Activated T-cell treated with anti-CD3 and anti-CD28 coated beads, Interleukin-2, amount 50 U/mL, for 72 hours (primary cell): ENCODE results near the gene GNAT1. TPM values are rescaled to one million over a fixed set of nuclear protein-coding genes. Genes with fewer than 3 reads are reported as not detected.

ENCODE experiments used
- ATAC-seq, 2 donors: fragments of 150-1000 bp; cut with Tn5 transposase; replicated peaks in 1 of 2; 2 replicates each; pipeline ENCODE4 v1.10.0; 2021; ENCODE audit warnings: moderate library complexity in 2 of 2, mild to moderate bottlenecking in 1 of 2
- DNase-seq, 2 donors: peaks; one replicate each; pipeline ENCODE4 v3.0.0; 2021 to 2022; ENCODE audit warnings: mixed read lengths in 1 of 2
- H3K27ac Mint-ChIP-seq: one replicate; pipeline ENCODE4 v1.8.0; 2022; ENCODE audit warnings: mild to moderate bottlenecking, moderate library complexity, mixed read lengths
- H3K27me3 Mint-ChIP-seq: one replicate; pipeline ENCODE4 v1.8.0; 2022; ENCODE audit warnings: low read depth, mixed read lengths
- H3K36me3 Mint-ChIP-seq, 2 donors: one replicate each; pipeline ENCODE4 v1.8.0; 2022; ENCODE audit warnings: mixed read lengths in 2 of 2, mild to moderate bottlenecking in 1 of 2; ENCODE audit not compliant: insufficient read depth in 2 of 2
- H3K4me1 Mint-ChIP-seq: one replicate; pipeline ENCODE4 v1.8.0; 2022; ENCODE audit warnings: low read depth, mixed read lengths
- H3K4me3 Mint-ChIP-seq, 2 donors: one replicate each; pipeline ENCODE4 v1.8.0; 2022; ENCODE audit warnings: mild to moderate bottlenecking in 2 of 2, mixed read lengths in 2 of 2, moderate library complexity in 2 of 2
- H3K9me3 Mint-ChIP-seq, 2 donors: one replicate each; pipeline ENCODE4 v1.8.0; 2022; ENCODE audit warnings: mixed read lengths in 2 of 2
- total RNA-seq, 2 donors: library from RNA; stranded (reverse); gene quantifications; one replicate each; pipeline ENCODE4 v1.2.3, GENCODE V29; 2022

GNAT1 gene
- total RNA-seq, 2 donors from 2014 or later, result not detected

DNA sequence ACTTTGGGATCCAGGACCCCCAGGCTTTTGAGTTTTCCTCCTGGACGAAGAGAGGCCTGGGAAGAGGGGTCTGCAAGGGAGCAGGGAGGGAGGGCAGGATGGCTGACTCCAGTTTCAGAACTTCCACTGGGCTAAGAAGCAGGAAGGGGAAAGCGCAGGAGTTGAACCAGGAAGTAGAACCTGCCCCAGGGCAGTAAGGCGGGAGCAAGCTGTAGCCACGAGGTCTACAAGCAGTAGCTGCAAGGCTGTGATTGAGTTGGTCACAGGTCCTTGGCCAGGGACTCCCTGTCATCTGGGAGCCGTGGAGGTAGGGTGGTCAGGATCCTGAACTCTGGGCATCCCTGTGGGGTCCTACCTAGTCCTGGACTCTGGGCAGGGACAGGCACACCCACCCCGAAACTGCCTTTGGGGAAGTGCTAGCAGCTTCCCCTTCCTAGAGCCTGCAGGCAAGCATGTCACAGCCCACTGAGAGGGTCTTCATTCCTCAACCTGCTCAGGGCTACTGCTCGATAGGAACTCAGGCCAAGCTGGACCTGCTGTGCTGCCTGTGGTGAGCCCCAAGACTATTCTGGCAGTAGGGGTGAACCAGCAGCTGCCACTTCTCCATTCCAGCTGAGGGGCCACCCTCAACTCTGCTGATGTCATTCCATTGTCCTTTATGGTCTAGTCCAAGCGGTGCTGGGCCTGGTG lies 38.8 kb downstream of the GNAT1 start:
- Mint-ChIP-seq H3K9me3 (no peaks in the 10 kb centered on the region), H3K4me3 (no peak overlapping the region), H3K27ac (no peak overlapping the region), H3K4me1 (peaks cover 32% of the 10 kb centered on the region), H3K36me3 (no peaks in the 10 kb centered on the region), H3K27me3 (peaks cover 1% of the 10 kb centered on the region)
- ATAC-seq, result no peak
- no peak for DNase-seq

DNA sequence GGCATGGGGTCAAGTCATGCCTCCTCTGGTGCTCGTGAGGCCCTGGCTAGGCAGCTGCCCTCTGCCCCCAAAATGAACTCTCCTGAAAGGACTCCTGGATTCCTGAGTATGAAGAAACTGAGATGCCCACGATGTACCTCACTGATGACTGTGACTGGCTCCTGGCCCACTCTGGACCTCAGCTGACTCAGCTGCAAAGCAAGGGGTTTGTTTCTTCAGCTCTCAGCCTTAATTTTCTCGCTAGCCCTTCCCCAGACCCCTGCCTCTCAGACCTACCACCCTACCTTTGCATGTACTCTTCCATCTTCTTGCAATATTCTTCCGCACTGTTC lies 39.4 kb downstream of the GNAT1 start:
- DNase-seq, result no peak
- Mint-ChIP-seq H3K4me1 (peaks cover 34% of the 10 kb centered on the region), H3K9me3 (no peaks in the 10 kb centered on the region), H3K4me3 (no peak overlapping the region), H3K27me3 (no peaks in the 10 kb centered on the region), H3K27ac (no peak overlapping the region), H3K36me3 (no peaks in the 10 kb centered on the region)
- no peak for ATAC-seq

DNA sequence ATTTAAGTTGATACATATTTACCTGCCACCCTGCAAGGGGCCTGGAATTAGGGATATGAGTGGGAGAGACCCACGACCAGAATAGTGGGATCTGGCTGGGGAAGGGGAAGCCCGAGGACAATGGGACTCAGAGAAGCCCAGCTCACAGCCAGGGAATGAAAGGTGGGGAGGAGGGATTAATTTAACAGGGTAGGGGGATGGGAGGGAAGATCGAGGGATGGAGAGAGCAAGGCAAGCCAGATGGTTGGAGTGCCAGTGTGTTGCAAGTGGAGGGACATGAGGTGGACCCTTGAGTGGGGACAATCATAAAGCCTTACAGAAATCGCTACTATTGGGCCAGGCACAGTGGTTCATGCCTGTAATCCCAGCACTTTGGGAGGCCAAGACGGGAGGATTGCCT lies 40.2 kb downstream of the GNAT1 start:
- Mint-ChIP-seq H3K27ac (no peak overlapping the region), H3K36me3 (peaks cover 0 to 2% of the 10 kb centered on the region in 2 donors), H3K4me1 (peaks cover 27% of the 10 kb centered on the region), H3K27me3 (no peaks in the 10 kb centered on the region), H3K9me3 (no peaks in the 10 kb centered on the region), H3K4me3 (no peak overlapping the region)
- ATAC-seq (no peak), DNase-seq (no peak)

DNA sequence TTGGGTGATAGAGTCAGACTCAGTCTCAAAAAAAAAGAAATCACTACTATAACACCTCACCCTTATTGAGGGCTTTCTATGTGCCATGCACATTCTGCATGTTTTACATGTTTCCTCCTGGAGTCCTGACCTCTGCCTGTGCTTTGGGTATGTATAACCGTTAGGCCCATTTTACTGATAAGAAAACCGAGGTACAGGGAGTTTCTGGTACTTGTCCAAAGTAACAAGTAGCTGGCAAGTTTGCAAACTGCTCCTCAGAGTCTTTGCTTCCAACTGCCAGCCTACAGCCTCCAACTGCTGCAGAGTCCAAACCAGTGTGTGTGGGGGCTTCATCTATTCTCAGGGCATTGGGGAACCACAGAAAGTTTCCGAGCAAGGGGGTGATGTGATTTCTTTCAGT lies 40.9 kb downstream of the GNAT1 start:
- no peak for ATAC-seq
- H3K36me3 Mint-ChIP-seq, result peaks cover 6 to 9% of the 10 kb centered on the region in 2 donors

DNA sequence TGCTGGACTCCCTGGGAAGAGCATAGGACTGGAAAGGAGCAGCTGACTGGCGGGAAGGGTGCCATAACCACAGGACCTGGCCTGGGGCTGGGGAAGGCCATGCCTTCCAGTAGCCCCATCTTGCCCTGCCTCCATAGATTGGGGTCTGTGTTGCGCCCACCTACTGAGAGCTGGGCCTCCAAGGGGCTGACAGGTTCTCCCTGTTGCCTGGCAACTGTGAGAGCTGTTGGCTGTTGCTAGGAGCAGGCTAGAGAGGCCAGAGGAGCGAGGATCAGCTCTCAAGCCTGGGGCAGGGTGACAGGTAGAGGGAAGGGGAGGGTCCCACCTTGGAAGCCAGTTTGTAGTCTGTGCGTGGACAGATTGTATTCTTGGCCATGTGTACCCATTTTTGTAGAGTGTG lies 41.8 kb downstream of the GNAT1 start:
- Mint-ChIP-seq H3K4me3 (no peak overlapping the region), H3K27ac (no peak overlapping the region), H3K36me3 (peaks cover 7 to 15% of the 10 kb centered on the region in 2 donors), H3K4me1 (peaks cover 16% of the 10 kb centered on the region), H3K27me3 (no peaks in the 10 kb centered on the region), H3K9me3 (no peaks in the 10 kb centered on the region)
- ATAC-seq (no peak), DNase-seq (no peak)

More for the DNA sequence above, 40.9 kb downstream of the GNAT1 start:
- no peak overlapping the region for H3K27ac Mint-ChIP-seq
- no peaks in the 10 kb centered on the region for H3K9me3 Mint-ChIP-seq
- H3K4me1 Mint-ChIP-seq, result peaks cover 23% of the 10 kb centered on the region
- H3K27me3 Mint-ChIP-seq, result no peaks in the 10 kb centered on the region
- no peak for DNase-seq
- no peak overlapping the region for H3K4me3 Mint-ChIP-seq

DNA sequence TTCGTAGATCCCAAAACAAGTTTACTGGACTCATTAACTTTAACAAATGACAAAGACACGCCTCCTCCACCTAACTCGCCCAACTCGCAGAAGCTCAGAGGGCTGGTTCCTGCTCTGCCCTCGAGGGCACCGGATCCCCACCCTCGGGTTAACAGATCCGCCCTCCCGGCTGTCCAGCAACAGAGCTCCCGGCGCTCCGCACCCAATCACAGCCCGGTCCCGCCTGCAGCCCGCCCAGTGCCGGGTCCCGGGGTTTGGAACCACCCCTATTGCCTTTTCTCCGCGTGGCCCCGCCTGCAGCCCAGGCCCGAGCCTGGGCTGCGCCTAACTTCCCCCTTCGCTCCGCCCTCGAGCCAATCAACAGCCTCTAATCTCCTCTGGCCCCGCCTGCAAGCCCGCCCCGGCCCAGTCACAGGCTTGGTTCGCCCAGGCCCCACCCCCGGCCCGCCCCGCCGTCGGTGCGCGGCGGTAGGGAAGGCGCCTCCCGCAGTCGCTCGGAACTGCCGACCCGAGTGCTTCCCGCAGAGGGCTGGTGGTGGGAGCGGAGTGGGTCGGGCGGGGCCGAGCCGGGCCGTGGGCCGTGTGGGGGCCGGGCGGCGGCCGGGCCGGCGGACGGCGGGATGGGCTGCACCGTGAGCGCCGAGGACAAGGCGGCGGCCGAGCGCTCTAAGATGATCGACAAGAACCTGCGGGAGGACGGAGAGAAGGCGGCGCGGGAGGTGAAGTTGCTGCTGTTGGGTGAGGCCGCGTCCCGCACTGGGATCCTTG lies 44.5 kb downstream of the GNAT1 start, which contains the start of gene GNAI2:
GNAI2 (plus strand) TSS at position 489 of the 768 bp plus-strand sequence; CDS start at position 621, 132 bp downstream.
- Mint-ChIP-seq H3K4me1 (peaks cover 34% of the 10 kb centered on the region), H3K4me3 (peak within 1 kb of the TSS; percentile 94 to 99), H3K9me3 (no peaks in the 10 kb centered on the region), H3K27me3 (no peaks in the 10 kb centered on the region), H3K27ac (peak within 1 kb of the TSS; percentile 95), H3K36me3 (peaks cover 9 to 15% of the 10 kb centered on the region in 2 donors)
- ATAC-seq, result peak; percentile 91
- DNase-seq, result peak; percentile 99 to 100

DNA sequence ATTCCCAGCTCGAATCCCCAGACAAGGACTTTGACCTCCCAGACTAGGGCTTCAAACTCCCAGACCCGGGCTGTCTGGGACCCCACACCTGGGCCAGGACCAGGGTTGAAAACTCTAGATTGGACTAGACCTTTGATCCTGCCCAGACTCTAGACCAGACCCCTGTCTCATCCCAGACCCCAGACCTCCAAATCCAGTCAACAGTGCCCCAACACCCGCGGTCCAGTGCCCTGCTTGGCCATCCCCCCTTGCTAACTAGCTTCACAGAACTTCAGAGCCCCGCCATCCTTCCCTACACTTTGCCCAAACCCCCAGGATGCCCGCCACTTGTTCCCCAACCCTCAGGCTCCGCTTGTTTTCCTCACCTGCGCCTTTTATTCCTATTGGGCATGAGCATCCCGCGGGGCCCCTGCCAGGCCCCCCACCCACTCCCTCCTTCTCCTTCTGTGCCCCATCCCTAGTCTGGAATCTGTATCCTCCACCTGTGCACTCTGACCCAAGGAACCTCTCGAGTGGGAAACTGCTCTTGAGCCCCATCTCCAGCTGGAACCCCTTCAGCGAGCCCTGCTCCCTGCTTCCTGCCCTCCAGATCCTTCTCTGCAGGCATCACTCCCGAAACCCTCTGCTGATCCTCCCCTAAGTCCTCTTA lies 45.2 kb downstream of the GNAT1 start:
- no peak for ATAC-seq
- Mint-ChIP-seq H3K36me3 (peaks cover 9 to 15% of the 10 kb centered on the region in 2 donors), H3K9me3 (no peaks in the 10 kb centered on the region), H3K4me1 (peaks cover 41% of the 10 kb centered on the region), H3K27me3 (no peaks in the 10 kb centered on the region), H3K27ac (peak overlapping the region; percentile 95), H3K4me3 (peak overlapping the region; percentile 94 to 99)
- no peak for DNase-seq

DNA sequence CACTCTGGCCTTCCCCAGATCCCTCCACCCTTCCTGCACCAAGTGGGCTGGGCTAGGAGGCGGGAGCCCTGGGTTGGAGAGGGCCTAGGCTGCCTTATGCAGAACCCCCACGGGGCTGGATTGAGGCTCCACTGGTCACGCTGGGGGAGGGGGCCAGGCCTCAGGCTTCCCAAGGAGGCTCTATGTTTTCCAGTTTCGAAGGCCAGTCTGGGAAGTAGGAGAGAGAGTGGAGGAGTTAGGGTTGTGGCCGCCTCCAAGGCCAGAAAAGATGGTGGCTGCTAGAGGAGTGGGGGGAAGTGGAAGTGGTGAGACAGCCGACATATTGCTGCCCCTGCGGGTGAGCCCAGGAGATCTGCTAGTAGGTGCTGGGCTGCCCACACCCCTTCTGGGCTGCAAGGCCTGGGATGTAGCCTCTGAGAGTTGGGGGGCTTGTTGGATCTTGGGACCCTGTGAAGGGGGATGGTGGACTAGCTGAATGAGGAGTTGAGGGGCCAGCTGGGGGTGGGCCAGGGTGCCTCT lies 45.8 kb downstream of the GNAT1 start:
- DNase-seq (peak; percentile 51 to 55), ATAC-seq (no peak)
- H3K9me3 Mint-ChIP-seq, result no peaks in the 10 kb centered on the region
- peaks cover 9 to 15% of the 10 kb centered on the region in 2 donors for H3K36me3 Mint-ChIP-seq
- H3K4me3 Mint-ChIP-seq, result peak overlapping the region; percentile 94 to 99
- peaks cover 47% of the 10 kb centered on the region for H3K4me1 Mint-ChIP-seq
- H3K27ac Mint-ChIP-seq, result peak overlapping the region; percentile 95
- no peaks in the 10 kb centered on the region for H3K27me3 Mint-ChIP-seq

DNA sequence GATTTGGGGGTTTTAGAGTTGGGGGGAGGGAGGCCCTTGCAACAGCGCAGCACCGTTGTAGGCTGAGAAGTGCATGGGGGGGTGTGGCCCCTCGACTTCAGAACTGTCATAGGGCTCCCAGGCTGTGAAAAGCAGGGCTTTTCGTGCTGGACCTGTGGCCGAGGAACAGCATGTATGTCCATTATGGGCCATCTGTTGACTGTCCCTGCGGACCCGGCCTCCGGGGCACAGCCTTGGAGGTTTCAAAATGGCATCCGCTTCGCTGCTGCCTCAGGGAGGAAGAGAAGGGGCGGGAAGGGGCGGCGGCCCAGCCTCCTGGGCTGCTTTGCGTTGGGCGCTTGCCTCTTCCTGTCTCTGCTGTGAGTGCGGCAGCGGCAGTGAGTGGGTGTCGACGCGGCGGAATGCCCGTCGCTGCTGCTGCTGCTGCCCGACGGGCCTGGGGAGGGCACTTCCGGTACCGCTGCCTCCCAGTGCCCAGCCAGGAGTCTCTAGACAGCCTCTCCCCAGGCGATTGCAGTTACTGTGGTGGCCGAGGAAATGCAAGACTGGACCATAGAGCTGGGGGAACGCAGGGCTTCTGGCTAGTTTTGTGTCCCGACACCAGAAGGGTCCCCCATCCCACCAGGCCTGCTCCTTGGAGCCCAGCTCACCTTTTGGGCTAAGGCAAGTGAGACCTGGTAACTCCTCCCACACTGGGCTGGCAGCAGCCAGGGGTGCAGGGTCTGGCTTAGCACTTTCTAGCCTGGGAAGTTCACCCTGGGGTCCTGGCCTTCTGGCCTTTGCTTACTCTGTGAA lies 46.5 kb downstream of the GNAT1 start:
- H3K4me3 Mint-ChIP-seq, result peak overlapping the region; percentile 94 to 99
- ATAC-seq (peak; percentile 62 to 64), DNase-seq (peak; percentile 91 to 93)
- peaks cover 55% of the 10 kb centered on the region for H3K4me1 Mint-ChIP-seq
- H3K27me3 Mint-ChIP-seq, result no peaks in the 10 kb centered on the region
- peaks cover 9 to 15% of the 10 kb centered on the region in 2 donors for H3K36me3 Mint-ChIP-seq
- H3K27ac Mint-ChIP-seq, result peak overlapping the region; percentile 95
- H3K9me3 Mint-ChIP-seq, result no peaks in the 10 kb centered on the region

DNA sequence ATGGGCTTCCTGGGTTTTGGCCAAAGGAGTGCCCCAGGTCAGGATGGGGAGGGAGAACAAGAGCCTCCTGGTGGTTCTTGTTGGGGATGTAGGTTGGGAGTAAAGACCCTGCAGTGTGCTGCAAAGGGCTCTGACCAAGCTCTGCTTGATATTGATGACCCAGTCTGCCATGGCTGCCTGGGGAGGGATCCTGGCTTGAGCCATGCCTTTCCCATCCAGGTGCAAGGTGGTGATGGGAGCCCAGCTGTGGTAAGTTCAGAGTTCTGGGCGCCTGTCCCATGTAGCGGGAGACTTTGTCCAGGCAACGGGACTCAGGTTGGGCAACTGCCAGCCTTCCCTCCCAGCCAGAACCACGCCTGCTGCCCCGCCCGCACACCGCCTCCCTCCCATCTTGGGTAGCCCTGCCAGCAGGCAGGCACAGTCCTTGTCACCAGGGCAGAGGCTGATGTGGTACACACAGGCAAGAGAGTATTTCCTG lies 47.2 kb downstream of the GNAT1 start:
- peaks cover 61% of the 10 kb centered on the region for H3K4me1 Mint-ChIP-seq

DNA sequence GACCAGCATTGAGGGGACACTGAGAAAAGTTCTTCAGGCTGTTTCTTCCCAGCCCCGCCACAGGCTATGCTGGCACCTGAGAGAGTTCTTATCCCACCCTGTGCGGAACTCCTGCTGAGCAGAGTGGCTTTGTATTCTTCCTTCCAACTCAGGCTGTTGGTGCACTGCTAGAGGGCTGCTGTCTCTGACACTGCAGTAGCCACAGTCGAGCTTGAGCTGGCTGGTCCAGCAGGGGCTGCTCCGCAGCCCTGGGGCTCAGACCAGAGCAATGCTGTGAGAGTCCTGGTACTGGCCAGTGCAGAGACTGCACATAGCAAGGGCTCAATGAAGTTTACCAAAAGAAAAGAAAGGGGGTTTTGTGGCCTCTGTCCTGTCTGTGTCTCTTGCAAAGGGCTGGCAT lies 48.2 kb downstream of the GNAT1 start:
- peaks cover 10 to 15% of the 10 kb centered on the region in 2 donors for H3K36me3 Mint-ChIP-seq
- no peak for ATAC-seq

More for the DNA sequence above, 47.2 kb downstream of the GNAT1 start:
- DNase-seq (no peak), ATAC-seq (no peak)
- Mint-ChIP-seq H3K4me3 (peak overlapping the region; percentile 94 to 99), H3K27me3 (no peaks in the 10 kb centered on the region), H3K36me3 (peaks cover 9 to 15% of the 10 kb centered on the region in 2 donors), H3K27ac (peak overlapping the region; percentile 95), H3K9me3 (no peaks in the 10 kb centered on the region)

DNA sequence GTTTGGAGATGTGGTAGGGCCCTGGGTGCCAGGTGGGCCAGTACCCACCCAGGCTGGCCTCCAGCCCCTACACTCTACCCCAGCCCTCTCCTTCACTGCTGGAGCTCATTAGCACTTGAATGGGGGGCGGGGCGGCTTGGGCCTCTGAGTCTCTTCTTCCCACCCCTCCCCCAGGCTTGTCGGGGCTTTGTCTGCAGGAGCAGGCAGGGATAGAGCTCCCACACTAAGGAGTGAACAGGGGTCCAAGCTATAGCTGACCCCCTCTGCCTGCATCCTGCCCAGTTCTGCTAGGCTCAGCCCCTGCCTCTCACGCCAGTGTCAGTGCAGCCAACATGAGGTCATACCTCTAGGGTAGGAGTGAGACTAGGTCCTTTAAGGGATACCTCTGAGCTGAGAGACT lies 49.8 kb downstream of the GNAT1 start:
- peak overlapping the region; percentile 89 to 91 for H3K4me3 Mint-ChIP-seq
- peaks cover 10 to 15% of the 10 kb centered on the region in 2 donors for H3K36me3 Mint-ChIP-seq
- ATAC-seq (no peak), DNase-seq (no peak)
- peak overlapping the region; percentile 68 for H3K27ac Mint-ChIP-seq
- H3K9me3 Mint-ChIP-seq, result no peaks in the 10 kb centered on the region
- no peaks in the 10 kb centered on the region for H3K27me3 Mint-ChIP-seq
- peaks cover 81% of the 10 kb centered on the region for H3K4me1 Mint-ChIP-seq

More for the DNA sequence above, 48.2 kb downstream of the GNAT1 start:
- H3K9me3 Mint-ChIP-seq, result no peaks in the 10 kb centered on the region
- H3K27me3 Mint-ChIP-seq, result no peaks in the 10 kb centered on the region
- H3K4me1 Mint-ChIP-seq, result peaks cover 72% of the 10 kb centered on the region
- H3K27ac Mint-ChIP-seq, result peak overlapping the region; percentile 96
- no peak for DNase-seq
- peak overlapping the region; percentile 94 to 99 for H3K4me3 Mint-ChIP-seq
